Measurements from ENCODE around the gene CMYA5.
"Not testable (repeated sequence)": the region's sequence is repeated elsewhere in the genome, so short reads cannot be mapped to it uniquely, and the experiment has no call there.

CMYA5 gene

GRCh38 chr5:79689541-79690466 lies at the start of gene CMYA5:
TSS of gene CMYA5 (plus strand) at chr5:79689836. CDS start at chr5:79689908, 72 bp downstream.
- peak in 32 of 56 donors; percentile 5 to 78 (median 30) for DNase-seq

- no peak for DNase-seq
Measured at GRCh38 chr5:79640571-79641055, 49.0 kb upstream of the CMYA5 start.

GRCh38 chr5:79641414-79641813 lies 48.2 kb upstream of the CMYA5 start:
- DNase-seq: no peak

GRCh38 chr5:79642210-79642609 lies 47.4 kb upstream of the CMYA5 start:
- DNase-seq: no peak

GRCh38 chr5:79653843-79654242 lies 35.8 kb upstream of the CMYA5 start:
- no peak for DNase-seq

GRCh38 chr5:79663212-79663611 lies 26.4 kb upstream of the CMYA5 start:
- no peak for DNase-seq

- DNase-seq: no peak
Measured at GRCh38 chr5:79666758-79667157, 22.9 kb upstream of the CMYA5 start.

GRCh38 chr5:79672392-79672791 lies 17.2 kb upstream of the CMYA5 start:
- DNase-seq: no peak

GRCh38 chr5:79676354-79676753 lies 13.3 kb upstream of the CMYA5 start:
- not testable (repeated sequence) for DNase-seq

GRCh38 chr5:79682102-79682501 lies 7.5 kb upstream of the CMYA5 start:
- not testable (repeated sequence) for DNase-seq

- DNase-seq: no peak
Measured at GRCh38 chr5:79684782-79685181, 4.9 kb upstream of the CMYA5 start.

- peak in 1 of 56 donors; percentile 13 for DNase-seq
Measured at GRCh38 chr5:79685627-79686026, 4.0 kb upstream of the CMYA5 start.

GRCh38 chr5:79686799-79687198 lies 2.8 kb upstream of the CMYA5 start:
- no peak for DNase-seq

- no peak for DNase-seq
Measured at GRCh38 chr5:79687889-79688288, 1.7 kb upstream of the CMYA5 start.

GRCh38 chr5:79691007-79691406 lies 1.4 kb downstream of the CMYA5 start:
- DNase-seq: no peak

GRCh38 chr5:79692596-79692995 lies 3.0 kb downstream of the CMYA5 start:
- DNase-seq: no peak

GRCh38 chr5:79694183-79694582 lies 4.5 kb downstream of the CMYA5 start:
- DNase-seq: no peak

- no peak for DNase-seq
Measured at GRCh38 chr5:79694652-79695051, 5.0 kb downstream of the CMYA5 start.

GRCh38 chr5:79695526-79695925 lies 5.9 kb downstream of the CMYA5 start:
- no peak for DNase-seq

- DNase-seq: no peak
Measured at GRCh38 chr5:79697222-79698170, 7.9 kb downstream of the CMYA5 start.

- no peak for DNase-seq
Measured at GRCh38 chr5:79699763-79700400, 10.2 kb downstream of the CMYA5 start.
